LNCAP (cell line): ENCODE data around the gene NGLY1.

ENCODE experiments used
- CTCF ChIP-seq: fragments of 450-650 bp; IDR thresholded peaks from 2 replicates; pipeline ENCODE4 v1.5.1; 2017; ENCODE audit warnings: mild to moderate bottlenecking

Gene NGLY1

GRCh38 chr3:25820366-25820765 lies 37.1 kb upstream of the NGLY1 start:
- TF ChIP-seq CTCF: no peak

GRCh38 chr3:25818335-25818734 lies 35.1 kb upstream of the NGLY1 start:
- no peak for TF ChIP-seq CTCF

GRCh38 chr3:25817638-25818037 lies 34.4 kb upstream of the NGLY1 start:
- TF ChIP-seq CTCF: no peak

- TF ChIP-seq CTCF: no peak
These were observed 33.9 kb upstream of the NGLY1 start for GRCh38 chr3:25817107-25817506.

- TF ChIP-seq CTCF: no peak
These were observed 29.4 kb upstream of the NGLY1 start for GRCh38 chr3:25812644-25813043.

GRCh38 chr3:25804676-25805075 lies 21.4 kb upstream of the NGLY1 start:
- no peak for TF ChIP-seq CTCF

GRCh38 chr3:25803833-25804232 lies 20.6 kb upstream of the NGLY1 start:
- TF ChIP-seq CTCF: no peak

GRCh38 chr3:25801786-25802185 lies 18.5 kb upstream of the NGLY1 start:
- no peak for TF ChIP-seq CTCF
